H7 (cell line): ENCODE measurements around the gene SCYL2. TPM values are rescaled to one million over a fixed set of nuclear protein-coding genes. Genes with fewer than 3 reads are reported as not detected.
"Not testable (repeated sequence)": the region's sequence is repeated elsewhere in the genome, so short reads cannot be mapped to it uniquely, and the experiment has no call there.

Experiments
- DNase-seq: peaks from one replicate; pipeline ENCODE4 v3.0.0; 2012
- H3K27me3 ChIP-seq: 2 replicates; pipeline ENCODE4 v1.6.0; 2011; ENCODE audit warnings: mild to moderate bottlenecking, low read length; ENCODE audit not compliant: control insufficient read depth, insufficient read depth
- H3K36me3 ChIP-seq: replicated peaks from 2 replicates; pipeline ENCODE4 v1.5.1; 2011; ENCODE audit warnings: low read length; ENCODE audit not compliant: control insufficient read depth, insufficient read depth
- H3K4me3 ChIP-seq: 2 replicates; pipeline ENCODE4 v1.5.1; 2011; ENCODE audit warnings: low read depth, mild to moderate bottlenecking, control low read depth, low read length, moderate library complexity; ENCODE audit not compliant: insufficient read depth
- total RNA-seq: library from RNA; depleted of rRNA; stranded (reverse); fragments of >200 nt; shearing (Covaris generic); gene quantifications from 2 replicates; pipeline ENCODE4 v1.2.3, GENCODE V29; 2014

Gene SCYL2
- total RNA-seq, 1 experiment from 2014 or later: 27.5 TPM

DNA sequence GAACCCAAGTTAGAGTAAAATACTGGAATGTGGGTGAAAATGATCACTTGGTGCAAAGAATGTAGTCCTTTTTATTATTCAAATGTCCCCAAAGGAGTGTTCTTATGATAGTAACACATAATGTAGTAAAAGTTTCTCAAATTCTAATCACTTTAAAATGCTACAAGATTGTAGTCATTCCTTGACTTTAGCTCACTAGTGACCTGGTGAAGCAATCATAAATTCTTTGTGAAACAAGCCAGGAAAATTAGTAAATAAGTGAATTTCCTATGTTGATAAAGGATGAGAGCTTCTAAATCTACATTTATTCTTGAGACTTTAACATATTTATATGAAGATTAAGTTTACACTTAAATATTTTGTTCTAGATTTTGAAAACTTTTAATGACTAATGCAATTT lies 59.2 kb downstream of the SCYL2 start:
- Histone ChIP-seq H3K4me3 (no peak overlapping the region), H3K36me3 (peaks cover 3% of the 10 kb centered on the region), H3K27me3 (no peaks in the 10 kb centered on the region)
- DNase-seq: no peak

DNA sequence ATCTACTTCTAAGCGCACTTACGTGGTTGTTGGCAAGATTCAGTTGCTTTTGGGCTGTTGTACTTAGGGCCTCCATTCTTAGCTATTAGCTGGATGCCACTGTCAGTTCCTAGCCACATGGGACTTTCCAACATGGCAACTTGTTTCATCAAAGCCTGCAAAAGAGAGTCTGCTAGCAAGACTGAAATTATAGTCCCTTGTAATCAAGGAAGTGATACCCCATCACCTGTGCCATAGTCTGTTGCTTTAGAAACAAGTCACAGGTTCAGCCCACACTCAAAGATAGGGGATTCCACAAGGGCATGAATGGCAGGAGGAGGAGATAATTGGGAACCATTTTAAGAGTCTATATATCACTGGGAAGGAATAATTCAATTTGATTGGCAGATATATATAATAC lies 62.8 kb downstream of the SCYL2 start:
- no peak overlapping the region for H3K4me3 ChIP-seq
- peaks cover 3% of the 10 kb centered on the region for H3K36me3 ChIP-seq

GRCh38 chr12:100331871-100332270 lies 64.9 kb downstream of the SCYL2 start:
- no peak overlapping the region for H3K4me3 ChIP-seq
- DNase-seq: no peak
- H3K36me3 ChIP-seq: peaks cover 6% of the 10 kb centered on the region
- H3K27me3 ChIP-seq: no peaks in the 10 kb centered on the region

More for the DNA sequence above, 62.8 kb downstream of the SCYL2 start:
- DNase-seq: no peak
- no peaks in the 10 kb centered on the region for H3K27me3 ChIP-seq

DNA sequence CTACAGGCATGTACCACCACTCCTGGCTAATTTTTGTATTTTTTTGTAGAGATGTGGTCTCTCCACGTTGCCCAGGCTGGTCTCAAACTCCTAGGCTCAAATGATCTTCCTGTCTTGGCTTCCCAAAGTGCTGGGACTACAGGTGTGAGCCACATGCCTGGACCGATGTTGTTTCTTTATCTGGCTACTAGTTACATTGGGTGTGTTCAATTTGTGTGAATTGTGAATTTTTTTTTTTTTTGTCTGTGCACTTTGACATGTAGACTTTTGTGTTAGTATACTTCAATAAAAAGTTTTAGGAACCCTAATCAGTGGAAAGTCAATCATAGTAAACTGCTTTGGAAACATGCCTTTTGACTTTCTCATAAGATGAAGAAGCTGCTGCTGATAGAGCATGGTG lies 65.9 kb downstream of the SCYL2 start:
- no peak overlapping the region for H3K4me3 ChIP-seq
- DNase-seq: no peak
- peaks cover 6% of the 10 kb centered on the region for H3K36me3 ChIP-seq
- H3K27me3 ChIP-seq: no peaks in the 10 kb centered on the region

DNA sequence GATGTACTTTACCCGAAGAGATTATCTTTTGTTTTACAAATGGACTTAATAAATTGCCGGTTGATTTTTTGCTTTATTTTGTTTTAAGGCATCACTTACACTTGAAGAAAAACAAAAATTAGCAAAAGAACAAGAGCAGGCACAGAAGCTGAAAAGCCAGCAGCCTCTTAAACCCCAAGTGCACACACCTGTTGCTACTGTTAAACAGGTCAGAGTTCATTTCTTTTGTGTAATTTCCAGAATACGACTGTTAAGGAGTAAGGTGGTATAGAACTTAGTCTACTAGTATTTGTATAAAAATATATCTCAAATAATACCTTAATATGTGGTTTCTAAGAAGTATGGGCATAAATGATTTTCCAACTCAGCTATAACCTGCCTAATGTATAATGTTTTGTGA lies 70.3 kb downstream of the SCYL2 start:
- no peak for DNase-seq
- Histone ChIP-seq H3K36me3 (peaks cover 7% of the 10 kb centered on the region), H3K4me3 (no peak overlapping the region), H3K27me3 (no peaks in the 10 kb centered on the region)

DNA sequence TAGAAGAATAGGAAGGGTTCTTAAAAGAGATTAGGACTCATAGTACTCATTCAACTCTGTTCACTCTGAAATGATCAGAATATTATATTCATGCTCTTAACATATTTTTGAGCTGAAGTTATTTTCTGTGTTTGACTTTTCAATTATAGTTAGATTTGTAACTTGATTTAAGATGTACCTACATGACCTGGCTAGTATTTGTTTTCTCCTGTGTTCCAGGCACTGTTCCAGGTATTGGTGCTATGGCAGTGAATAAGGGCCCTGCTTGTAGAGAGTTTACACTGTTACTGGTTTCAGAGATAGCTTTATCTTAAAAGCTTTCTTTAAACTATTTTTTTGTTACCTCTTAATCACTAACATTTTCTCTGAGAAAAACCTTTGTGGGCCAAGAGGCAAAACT lies 70.8 kb downstream of the SCYL2 start:
- no peak for DNase-seq
- Histone ChIP-seq H3K4me3 (no peak overlapping the region), H3K36me3 (peaks cover 7% of the 10 kb centered on the region), H3K27me3 (no peaks in the 10 kb centered on the region)

- Histone ChIP-seq H3K27me3 (no peaks in the 10 kb centered on the region), H3K36me3 (peaks cover 7% of the 10 kb centered on the region), H3K4me3 (no peak overlapping the region)
- no peak for DNase-seq
These were observed 72.1 kb downstream of the SCYL2 start for GRCh38 chr12:100339071-100339470.

GRCh38 chr12:100342897-100343296 lies 75.9 kb downstream of the SCYL2 start:
- H3K36me3 ChIP-seq, H3K4me3 ChIP-seq, H3K27me3 ChIP-seq, DNase-seq: not testable (repeated sequence)

DNA sequence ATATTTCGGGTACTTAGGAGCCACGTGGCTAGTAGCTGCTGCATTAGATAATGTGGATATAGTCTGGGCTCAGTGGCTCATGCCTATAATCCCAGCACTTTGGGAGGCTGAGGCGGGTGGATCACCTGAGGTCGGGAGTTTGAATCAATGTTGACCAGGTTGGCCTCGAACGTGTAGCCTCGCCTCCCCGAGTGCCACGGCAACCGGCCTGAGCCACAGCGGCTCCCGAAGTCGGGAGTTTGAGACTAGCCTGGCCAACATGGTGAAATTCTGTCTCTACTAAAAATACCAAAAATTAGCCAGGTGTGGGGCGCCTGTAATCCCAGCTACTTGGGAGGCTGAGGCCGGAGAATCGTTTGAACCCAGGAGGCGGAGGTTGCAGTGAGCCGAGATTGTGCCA lies 77.4 kb downstream of the SCYL2 start:
- H3K36me3 ChIP-seq, DNase-seq, H3K4me3 ChIP-seq: not testable (repeated sequence)

GRCh38 chr12:100345020-100345767 lies 78.2 kb downstream of the SCYL2 start:
- no peaks in the 10 kb centered on the region; the same call in 1 of the 2 replicates for H3K36me3 ChIP-seq
- H3K4me3 ChIP-seq: no peak overlapping the region
- no peak for DNase-seq
- no peaks in the 10 kb centered on the region for H3K27me3 ChIP-seq

More for the DNA sequence above, 77.4 kb downstream of the SCYL2 start:
- not testable (repeated sequence) for H3K27me3 ChIP-seq

DNA sequence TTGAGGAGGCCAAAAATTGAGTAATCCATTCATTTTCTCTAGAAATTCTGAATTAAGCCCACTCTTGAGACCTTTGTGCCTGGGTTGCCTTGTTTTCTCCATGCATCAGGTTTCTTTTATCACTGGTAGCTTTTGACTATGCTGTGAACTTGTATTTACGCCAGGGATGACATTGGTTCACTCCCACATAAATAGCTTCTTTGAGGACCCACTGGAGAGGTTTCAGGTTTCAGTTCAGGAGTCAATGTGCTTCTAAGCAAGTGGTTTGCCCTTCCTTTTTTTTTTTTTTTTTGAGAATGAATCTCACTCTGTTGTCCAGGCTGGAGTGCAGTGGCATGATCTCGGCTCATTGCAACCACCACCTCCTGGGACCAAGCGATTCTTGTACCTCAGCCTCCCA lies 79.7 kb downstream of the SCYL2 start:
- no peak overlapping the region for H3K4me3 ChIP-seq
- no peak for DNase-seq
- H3K27me3 ChIP-seq: no peaks in the 10 kb centered on the region
- no peaks in the 10 kb centered on the region for H3K36me3 ChIP-seq

- DNase-seq: peak; percentile 48
- H3K4me3 ChIP-seq: no peak overlapping the region
- H3K27me3 ChIP-seq: no peaks in the 10 kb centered on the region
- H3K36me3 ChIP-seq: no peaks in the 10 kb centered on the region
These were observed 81.9 kb downstream of the SCYL2 start for GRCh38 chr12:100348657-100349454.

GRCh38 chr12:100356644-100357223 lies 89.8 kb downstream of the SCYL2 start, which contains the start of gene SLC17A8:
Gene SLC17A8, plus strand, starts transcription at chr12:100357074. Its CDS starts 318 bp downstream, at chr12:100357392.
- H3K27me3 ChIP-seq: no peaks in the 10 kb centered on the region
- H3K4me3 ChIP-seq: no peak within 1 kb of the TSS
- H3K36me3 ChIP-seq: no peaks in the 10 kb centered on the region
- peak; percentile 68 for DNase-seq

GRCh38 chr12:100359248-100359647 lies 92.3 kb downstream of the SCYL2 start:
- H3K4me3 ChIP-seq: no peak overlapping the region
- DNase-seq: no peak
- H3K36me3 ChIP-seq: no peaks in the 10 kb centered on the region
- H3K27me3 ChIP-seq: no peaks in the 10 kb centered on the region

DNA sequence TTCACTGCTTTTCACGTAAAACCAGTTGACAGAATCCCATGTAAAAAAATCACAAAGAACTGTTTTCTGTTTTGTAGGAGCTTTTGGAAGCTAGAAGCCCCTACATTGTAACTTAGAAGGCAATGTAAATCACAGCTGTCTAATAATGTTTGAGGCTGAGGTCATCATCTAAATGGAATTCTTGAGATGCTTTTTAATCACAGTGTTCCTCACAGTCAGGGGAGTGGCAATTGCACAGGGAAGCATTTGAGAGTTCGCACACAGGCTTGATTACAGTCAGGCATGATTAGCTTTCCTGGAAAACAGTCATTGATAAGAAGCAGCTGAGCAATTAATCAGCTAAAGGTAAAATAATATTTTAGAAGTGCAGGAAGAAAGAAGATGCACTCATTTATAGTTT lies 92.8 kb downstream of the SCYL2 start:
- DNase-seq: no peak
- Histone ChIP-seq H3K27me3 (no peaks in the 10 kb centered on the region), H3K4me3 (no peak overlapping the region), H3K36me3 (no peaks in the 10 kb centered on the region)
